Osteoblast (primary cell): ENCODE data around the gene CDV3. TPM values are rescaled to one million over a fixed set of nuclear protein-coding genes. Genes with fewer than 3 reads are reported as not detected.

Experiments used
- DNase-seq: peaks from one replicate; pipeline ENCODE4 v3.0.0; 2011; ENCODE audit warnings: low spot score, mixed read lengths; ENCODE audit not compliant: insufficient read length; ENCODE audit errors: missing footprints
- H2AFZ ChIP-seq: 2 replicates; pipeline ENCODE4 v1.6.0; 2011; ENCODE audit warnings: mild to moderate bottlenecking, low read length
- H3K27ac ChIP-seq: 2 replicates; pipeline ENCODE4 v1.5.1; 2011; ENCODE audit warnings: mild to moderate bottlenecking, low read depth, low read length, moderate library complexity
- H3K27me3 ChIP-seq: 2 replicates; pipeline ENCODE4 v1.6.0; 2012; ENCODE audit warnings: mild to moderate bottlenecking, control low read depth, inconsistent platforms, low read length, moderate library complexity; ENCODE audit not compliant: insufficient read depth
- H3K36me3 ChIP-seq: 2 replicates; pipeline ENCODE4 v1.5.1; 2011; ENCODE audit warnings: mild to moderate bottlenecking, low read length, control low read depth, moderate library complexity; ENCODE audit not compliant: insufficient read depth
- H3K4me1 ChIP-seq: 2 replicates; pipeline ENCODE4 v1.5.1; 2011; ENCODE audit warnings: mild to moderate bottlenecking, low read length, control low read depth, moderate library complexity; ENCODE audit not compliant: insufficient read depth
- H3K4me2 ChIP-seq: 2 replicates; pipeline ENCODE4 v1.6.0; 2011; ENCODE audit warnings: mild to moderate bottlenecking, low read length; ENCODE audit not compliant: insufficient read depth
- H3K4me3 ChIP-seq: fragments of 200-600 bp; sonication (generic); 3 replicates; pipeline ENCODE4 v1.5.1; 2012; ENCODE audit warnings: mild to moderate bottlenecking, low read length, inconsistent platforms; ENCODE audit not compliant: insufficient read depth
- H3K79me2 ChIP-seq: 2 replicates; pipeline ENCODE4 v1.6.0; 2012; ENCODE audit warnings: mild to moderate bottlenecking, low read length, control low read depth, inconsistent platforms; ENCODE audit not compliant: insufficient read depth
- H3K9me3 ChIP-seq: 2 replicates; pipeline ENCODE4 v1.5.1; 2011; ENCODE audit warnings: low read depth, low read length, control low read depth
- H4K20me1 ChIP-seq: 2 replicates; pipeline ENCODE4 v1.6.0; 2012; ENCODE audit warnings: mild to moderate bottlenecking, low read length, control low read depth; ENCODE audit not compliant: insufficient read depth
- total RNA-seq: library from RNA; depleted of rRNA; stranded (reverse); fragments of >200 nt; gene quantifications from 2 replicates; pipeline ENCODE4 v1.2.3, GENCODE V29; 2012
- TF ChIP-seq, protein P1 (sequence below): IDR thresholded peaks from 2 replicates; pipeline ENCODE4 v1.5.1; 2011; ENCODE audit warnings: mild to moderate bottlenecking, low read depth, low read length, moderate library complexity; ENCODE audit errors: extremely low read depth

The CDV3 gene
- total RNA-seq, 1 donor, result 166 TPM

DNA sequence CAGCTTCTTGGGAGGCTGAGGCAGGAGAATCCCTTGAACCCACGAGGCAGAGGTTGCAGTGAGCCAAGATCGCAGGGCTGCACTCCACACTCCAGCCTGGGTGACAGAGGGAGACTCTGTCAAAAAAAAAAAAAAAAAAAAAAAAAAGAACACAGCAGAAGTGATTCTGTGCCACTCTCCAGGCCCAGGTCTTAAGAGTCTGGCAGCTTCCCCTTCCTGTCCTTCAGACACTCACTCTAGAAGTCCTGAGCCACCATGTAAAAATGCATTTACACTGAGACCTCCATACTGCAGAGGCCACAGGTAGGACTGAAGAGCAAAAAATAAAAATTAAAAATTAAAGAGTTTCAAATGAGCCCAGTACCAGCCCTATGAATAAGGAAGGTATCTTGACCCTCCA, 11.8 kb upstream of the CDV3 start:
- no peak for DNase-seq
- H3K4me3 ChIP-seq, result no peak overlapping the region
- H3K79me2 ChIP-seq, result no peaks in the 10 kb centered on the region
- H3K27ac ChIP-seq, result no peak overlapping the region
- H3K4me1 ChIP-seq, result peaks cover 7% of the 10 kb centered on the region
- no peaks in the 10 kb centered on the region for H3K9me3 ChIP-seq
- TF ChIP-seq, protein P1, sequence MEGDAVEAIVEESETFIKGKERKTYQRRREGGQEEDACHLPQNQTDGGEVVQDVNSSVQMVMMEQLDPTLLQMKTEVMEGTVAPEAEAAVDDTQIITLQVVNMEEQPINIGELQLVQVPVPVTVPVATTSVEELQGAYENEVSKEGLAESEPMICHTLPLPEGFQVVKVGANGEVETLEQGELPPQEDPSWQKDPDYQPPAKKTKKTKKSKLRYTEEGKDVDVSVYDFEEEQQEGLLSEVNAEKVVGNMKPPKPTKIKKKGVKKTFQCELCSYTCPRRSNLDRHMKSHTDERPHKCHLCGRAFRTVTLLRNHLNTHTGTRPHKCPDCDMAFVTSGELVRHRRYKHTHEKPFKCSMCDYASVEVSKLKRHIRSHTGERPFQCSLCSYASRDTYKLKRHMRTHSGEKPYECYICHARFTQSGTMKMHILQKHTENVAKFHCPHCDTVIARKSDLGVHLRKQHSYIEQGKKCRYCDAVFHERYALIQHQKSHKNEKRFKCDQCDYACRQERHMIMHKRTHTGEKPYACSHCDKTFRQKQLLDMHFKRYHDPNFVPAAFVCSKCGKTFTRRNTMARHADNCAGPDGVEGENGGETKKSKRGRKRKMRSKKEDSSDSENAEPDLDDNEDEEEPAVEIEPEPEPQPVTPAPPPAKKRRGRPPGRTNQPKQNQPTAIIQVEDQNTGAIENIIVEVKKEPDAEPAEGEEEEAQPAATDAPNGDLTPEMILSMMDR, result no peak
- H2AFZ ChIP-seq, result no peak overlapping the region
- no peak overlapping the region for H3K4me2 ChIP-seq
- no peaks in the 10 kb centered on the region for H3K27me3 ChIP-seq
- H4K20me1 ChIP-seq, result no peaks in the 10 kb centered on the region
- no peaks in the 10 kb centered on the region for H3K36me3 ChIP-seq

DNA sequence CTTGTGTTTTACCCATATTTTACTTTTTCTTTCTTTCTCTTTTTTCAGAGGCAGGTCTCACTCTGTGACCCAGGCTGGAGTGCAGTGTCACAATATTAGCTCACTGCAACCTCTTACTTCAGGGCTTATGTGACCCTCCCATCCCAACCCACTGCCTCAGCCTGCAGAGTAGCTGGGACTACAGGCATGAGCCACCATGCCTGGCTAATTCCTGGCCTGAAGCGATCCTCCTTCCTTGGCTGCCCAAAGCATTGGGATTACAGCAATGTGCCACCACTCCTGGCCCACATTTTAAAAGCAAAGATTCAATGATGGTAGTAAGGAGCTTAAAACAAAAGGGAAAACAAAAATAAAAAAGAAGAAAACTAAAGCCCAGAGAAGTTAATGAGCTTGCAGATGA, 11.1 kb upstream of the CDV3 start:
- TF ChIP-seq, protein P1, result no peak
- no peak for DNase-seq
- no peak overlapping the region for H3K4me2 ChIP-seq
- H3K4me3 ChIP-seq, result no peak overlapping the region
- H3K27ac ChIP-seq, result no peak overlapping the region
- H3K4me1 ChIP-seq, result peaks cover 7% of the 10 kb centered on the region
- H4K20me1 ChIP-seq, result no peaks in the 10 kb centered on the region
- H3K9me3 ChIP-seq, result no peaks in the 10 kb centered on the region
- H2AFZ ChIP-seq, result no peak overlapping the region
- H3K36me3 ChIP-seq, result no peaks in the 10 kb centered on the region
- H3K27me3 ChIP-seq, result no peaks in the 10 kb centered on the region
- H3K79me2 ChIP-seq, result no peaks in the 10 kb centered on the region

DNA sequence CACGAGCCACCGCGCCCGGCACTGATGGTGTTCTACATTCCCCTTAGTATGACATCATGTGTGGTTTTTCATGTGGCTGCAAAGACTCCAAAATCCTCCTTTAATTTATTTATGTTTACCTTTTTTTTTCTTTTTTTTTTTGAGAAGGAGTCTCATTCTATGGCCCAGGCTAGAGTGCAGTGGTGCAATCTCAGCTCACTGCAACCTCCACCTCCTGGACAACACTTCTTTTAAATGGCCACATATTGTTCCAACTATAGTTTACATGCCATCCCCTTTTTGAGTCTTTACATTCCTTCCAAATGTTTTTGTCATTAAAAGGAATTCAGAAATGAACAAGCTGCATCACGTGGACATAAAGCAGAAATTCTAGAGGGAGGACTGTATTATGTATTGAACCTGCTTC, 10.3 kb upstream of the CDV3 start:
- no peak overlapping the region for H3K27ac ChIP-seq
- no peak overlapping the region for H2AFZ ChIP-seq
- H3K79me2 ChIP-seq, result no peaks in the 10 kb centered on the region
- H3K9me3 ChIP-seq, result no peaks in the 10 kb centered on the region
- no peaks in the 10 kb centered on the region for H3K36me3 ChIP-seq
- TF ChIP-seq, protein P1, result no peak
- no peak overlapping the region for H3K4me3 ChIP-seq
- H3K27me3 ChIP-seq, result no peaks in the 10 kb centered on the region
- no peaks in the 10 kb centered on the region for H4K20me1 ChIP-seq
- DNase-seq, result no peak
- H3K4me1 ChIP-seq, result peaks cover 11% of the 10 kb centered on the region
- H3K4me2 ChIP-seq, result no peak overlapping the region

DNA sequence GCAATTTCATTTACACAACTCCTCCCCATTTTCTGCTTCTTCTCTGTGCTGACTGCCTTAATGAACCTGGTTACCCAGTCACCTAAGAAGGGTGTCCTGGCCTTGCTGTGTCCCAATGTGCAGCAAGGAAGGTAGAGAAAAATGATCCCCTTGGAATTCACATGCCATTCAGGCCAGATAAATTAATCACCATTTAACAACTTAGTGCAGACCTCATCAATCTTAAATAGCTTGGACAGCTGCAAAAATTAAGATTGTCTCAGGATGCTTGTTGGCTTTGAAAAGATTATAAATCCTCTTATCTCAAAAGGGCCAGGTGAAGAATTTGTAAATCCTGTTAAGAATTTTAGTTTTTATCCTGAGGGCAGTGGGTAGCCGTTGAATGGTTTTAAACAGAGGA, 9.7 kb upstream of the CDV3 start:
- Histone ChIP-seq H3K79me2 (no peaks in the 10 kb centered on the region), H3K4me1 (peaks cover 17% of the 10 kb centered on the region), H3K27ac (no peak overlapping the region), H3K4me2 (no peak overlapping the region), H3K36me3 (no peaks in the 10 kb centered on the region), H4K20me1 (no peaks in the 10 kb centered on the region), H3K9me3 (no peaks in the 10 kb centered on the region), H2AFZ (no peak overlapping the region), H3K27me3 (no peaks in the 10 kb centered on the region), H3K4me3 (no peak overlapping the region)
- no peak for DNase-seq
- TF ChIP-seq, protein P1, result no peak
